ENCODE results near the gene CD58.

Gene CD58

GRCh38 chr1:116491700-116492357 is 79.0 kb downstream of the CD58 start:
- Histone ChIP-seq H3K9me3 (ENCODE audit: control insufficient read depth, insufficient read depth, low read length) (no peaks in the 10 kb centered on the region), H3K36me3 (ENCODE audit: control insufficient read depth, insufficient read depth, low read length) (no peaks in the 10 kb centered on the region), H3K27me3 (ENCODE audit: control insufficient read depth, insufficient read depth, low read length) (no peaks in the 10 kb centered on the region), H3K4me1 (ENCODE audit: control insufficient read depth, insufficient read depth, low read length) (no peaks in the 10 kb centered on the region), H3K27ac (ENCODE audit: low read length) (no peak overlapping the region), H3K4me3 (ENCODE audit: low read length) (no peak overlapping the region)
- WGBS (ENCODE audit: insufficient coverage, insufficient read length): no CpG with 5 or more reads among the region's 5 CpGs
- DNase-seq (ENCODE audit: low read depth, low spot score): no peak

- Histone ChIP-seq H3K4me3 (ENCODE audit: low read length) (no peak overlapping the region), H3K9me3 (ENCODE audit: control insufficient read depth, insufficient read depth, low read length) (no peaks in the 10 kb centered on the region), H3K27me3 (ENCODE audit: control insufficient read depth, insufficient read depth, low read length) (no peaks in the 10 kb centered on the region), H3K27ac (ENCODE audit: low read length) (no peak overlapping the region), H3K36me3 (ENCODE audit: control insufficient read depth, insufficient read depth, low read length) (no peaks in the 10 kb centered on the region), H3K4me1 (ENCODE audit: control insufficient read depth, insufficient read depth, low read length) (no peaks in the 10 kb centered on the region)
- no CpG with 5 or more reads among the region's 3 CpGs for WGBS (ENCODE audit: insufficient coverage, insufficient read length)
- no peak for DNase-seq (ENCODE audit: low read depth, low spot score)
Measured at GRCh38 chr1:116490588-116490987, 80.2 kb downstream of the CD58 start.

GRCh38 chr1:116489231-116489697 is 81.6 kb downstream of the CD58 start:
- H3K36me3 ChIP-seq (ENCODE audit: control insufficient read depth, insufficient read depth, low read length): no peaks in the 10 kb centered on the region
- H3K27ac ChIP-seq (ENCODE audit: low read length): no peak overlapping the region
- no peaks in the 10 kb centered on the region for H3K27me3 ChIP-seq (ENCODE audit: control insufficient read depth, insufficient read depth, low read length)
- H3K4me3 ChIP-seq (ENCODE audit: low read length): no peak overlapping the region
- H3K9me3 ChIP-seq (ENCODE audit: control insufficient read depth, insufficient read depth, low read length): no peaks in the 10 kb centered on the region
- no peak for DNase-seq (ENCODE audit: low read depth, low spot score)
- no CpG with 5 or more reads among the region's 5 CpGs for WGBS (ENCODE audit: insufficient coverage, insufficient read length)
- no peaks in the 10 kb centered on the region for H3K4me1 ChIP-seq (ENCODE audit: control insufficient read depth, insufficient read depth, low read length)

DNA sequence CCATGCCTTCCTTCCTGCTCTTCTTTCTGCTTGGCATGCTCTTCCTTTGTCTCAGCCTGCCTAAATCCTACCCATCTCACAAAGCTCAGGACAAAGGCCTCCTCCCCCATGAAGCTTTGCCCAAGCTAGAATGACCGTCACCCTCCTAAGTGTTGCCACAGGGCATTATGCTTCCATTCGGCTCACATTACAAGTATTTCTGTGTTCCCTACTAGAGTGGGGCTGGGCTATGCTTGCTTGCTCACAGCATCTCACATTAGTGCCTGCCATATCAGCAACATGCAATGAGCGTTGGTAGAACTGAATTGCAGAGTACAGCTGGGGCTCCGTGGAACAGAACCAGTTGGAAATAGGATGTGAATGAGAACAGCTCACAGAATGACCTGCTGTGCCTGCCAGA is 82.8 kb downstream of the CD58 start:
- H3K9me3 ChIP-seq (ENCODE audit: control insufficient read depth, insufficient read depth, low read length): no peaks in the 10 kb centered on the region
- no CpG with 5 or more reads among the region's 4 CpGs for WGBS (ENCODE audit: insufficient coverage, insufficient read length)
- DNase-seq (ENCODE audit: low read depth, low spot score): no peak
- H3K27ac ChIP-seq (ENCODE audit: low read length): no peak overlapping the region
- no peaks in the 10 kb centered on the region for H3K36me3 ChIP-seq (ENCODE audit: control insufficient read depth, insufficient read depth, low read length)
- no peaks in the 10 kb centered on the region for H3K4me1 ChIP-seq (ENCODE audit: control insufficient read depth, insufficient read depth, low read length)
- H3K27me3 ChIP-seq (ENCODE audit: control insufficient read depth, insufficient read depth, low read length): no peaks in the 10 kb centered on the region
- no peak overlapping the region for H3K4me3 ChIP-seq (ENCODE audit: low read length)

DNA sequence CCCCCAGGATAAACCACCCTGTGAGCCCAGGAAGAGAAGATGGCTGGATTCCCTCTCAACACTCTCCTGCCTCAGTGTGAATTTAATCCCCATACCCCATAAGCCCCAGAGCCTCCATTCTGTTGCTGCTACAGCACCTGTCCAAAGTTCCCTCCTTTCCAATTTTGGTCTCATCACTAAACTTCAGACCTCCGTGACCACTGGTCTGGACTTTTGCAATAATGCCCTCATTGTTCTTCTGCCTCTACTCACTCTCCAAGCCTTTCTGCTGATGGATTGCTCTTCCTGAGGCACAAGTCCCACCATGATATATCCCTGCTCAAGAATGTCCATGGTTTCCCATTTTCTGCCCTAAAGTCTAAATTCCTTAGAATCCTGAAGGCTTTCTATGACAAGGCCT is 83.2 kb downstream of the CD58 start:
- no peaks in the 10 kb centered on the region for H3K9me3 ChIP-seq (ENCODE audit: control insufficient read depth, insufficient read depth, low read length)
- no peaks in the 10 kb centered on the region for H3K36me3 ChIP-seq (ENCODE audit: control insufficient read depth, insufficient read depth, low read length)
- no peaks in the 10 kb centered on the region for H3K27me3 ChIP-seq (ENCODE audit: control insufficient read depth, insufficient read depth, low read length)
- DNase-seq (ENCODE audit: low read depth, low spot score): no peak
- H3K27ac ChIP-seq (ENCODE audit: low read length): no peak overlapping the region
- WGBS (ENCODE audit: insufficient coverage, insufficient read length): no CpG with 5 or more reads among the region's 1 CpG
- H3K4me3 ChIP-seq (ENCODE audit: low read length): no peak overlapping the region
- H3K4me1 ChIP-seq (ENCODE audit: control insufficient read depth, insufficient read depth, low read length): no peaks in the 10 kb centered on the region

- Histone ChIP-seq H3K4me1 (ENCODE audit: control insufficient read depth, insufficient read depth, low read length) (no peaks in the 10 kb centered on the region), H3K27ac (ENCODE audit: low read length) (no peak overlapping the region), H3K9me3 (ENCODE audit: control insufficient read depth, insufficient read depth, low read length) (no peaks in the 10 kb centered on the region), H3K27me3 (ENCODE audit: control insufficient read depth, insufficient read depth, low read length) (no peaks in the 10 kb centered on the region), H3K36me3 (ENCODE audit: control insufficient read depth, insufficient read depth, low read length) (no peaks in the 10 kb centered on the region), H3K4me3 (ENCODE audit: low read length) (no peak overlapping the region)
- DNase-seq (ENCODE audit: low read depth, low spot score): no peak
Measured at GRCh38 chr1:116487031-116487430, 83.8 kb downstream of the CD58 start.

GRCh38 chr1:116486424-116486823 is 84.4 kb downstream of the CD58 start:
- Histone ChIP-seq H3K9me3 (ENCODE audit: control insufficient read depth, insufficient read depth, low read length) (no peaks in the 10 kb centered on the region), H3K27me3 (ENCODE audit: control insufficient read depth, insufficient read depth, low read length) (no peaks in the 10 kb centered on the region), H3K4me1 (ENCODE audit: control insufficient read depth, insufficient read depth, low read length) (no peaks in the 10 kb centered on the region), H3K27ac (ENCODE audit: low read length) (no peak overlapping the region), H3K4me3 (ENCODE audit: low read length) (no peak overlapping the region), H3K36me3 (ENCODE audit: control insufficient read depth, insufficient read depth, low read length) (no peaks in the 10 kb centered on the region)
- no CpG with 5 or more reads among the region's 3 CpGs for WGBS (ENCODE audit: insufficient coverage, insufficient read length)
- no peak for DNase-seq (ENCODE audit: low read depth, low spot score)

- DNase-seq (ENCODE audit: low read depth, low spot score): no peak
- no peaks in the 10 kb centered on the region for H3K9me3 ChIP-seq (ENCODE audit: control insufficient read depth, insufficient read depth, low read length)
- H3K36me3 ChIP-seq (ENCODE audit: control insufficient read depth, insufficient read depth, low read length): no peaks in the 10 kb centered on the region
- H3K4me3 ChIP-seq (ENCODE audit: low read length): no peak overlapping the region
- H3K4me1 ChIP-seq (ENCODE audit: control insufficient read depth, insufficient read depth, low read length): no peaks in the 10 kb centered on the region
- H3K27ac ChIP-seq (ENCODE audit: low read length): no peak overlapping the region
- no peaks in the 10 kb centered on the region for H3K27me3 ChIP-seq (ENCODE audit: control insufficient read depth, insufficient read depth, low read length)
- no CpG with 5 or more reads among the region's 2 CpGs for WGBS (ENCODE audit: insufficient coverage, insufficient read length)
Measured at GRCh38 chr1:116485976-116486375, 84.8 kb downstream of the CD58 start.

DNA sequence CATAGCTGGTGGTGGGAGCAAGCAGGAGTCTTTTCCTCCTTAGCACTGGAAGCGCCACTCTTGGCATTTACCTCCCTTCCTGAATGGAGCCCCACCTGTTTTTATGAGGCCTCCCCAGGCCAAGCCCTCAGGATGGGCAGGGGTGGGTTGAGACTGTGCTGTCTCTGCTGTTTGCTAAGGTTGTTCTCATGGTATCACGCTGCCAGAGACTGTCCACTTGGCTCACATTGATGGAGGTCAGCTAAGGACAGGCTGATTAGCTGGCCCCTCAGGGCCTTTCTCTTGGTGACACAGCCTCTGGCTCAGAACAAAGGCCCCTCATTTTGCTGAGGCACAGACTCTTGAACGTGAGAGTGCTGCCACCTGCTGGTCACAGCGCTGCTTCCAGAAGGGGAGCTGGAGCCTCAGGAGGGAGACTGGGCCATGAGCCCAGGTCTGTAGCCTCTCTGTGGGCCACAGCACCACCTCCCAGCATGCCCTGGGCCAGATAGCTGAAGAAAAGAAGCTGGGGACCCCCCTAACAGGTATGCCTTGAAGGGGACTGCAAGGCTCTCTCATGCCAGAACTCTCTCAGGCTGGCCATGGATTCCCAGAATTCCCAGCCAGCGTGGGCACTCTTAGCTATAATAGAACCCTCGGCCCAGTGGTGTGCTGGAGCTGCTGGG is 85.6 kb downstream of the CD58 start:
- WGBS (ENCODE audit: insufficient coverage, insufficient read length): no CpG with 5 or more reads among the region's 6 CpGs
- H3K9me3 ChIP-seq (ENCODE audit: control insufficient read depth, insufficient read depth, low read length): no peaks in the 10 kb centered on the region
- peak; percentile 90 for DNase-seq (ENCODE audit: low read depth, low spot score)
- no peak overlapping the region for H3K27ac ChIP-seq (ENCODE audit: low read length)
- no peaks in the 10 kb centered on the region for H3K4me1 ChIP-seq (ENCODE audit: control insufficient read depth, insufficient read depth, low read length)
- no peaks in the 10 kb centered on the region for H3K36me3 ChIP-seq (ENCODE audit: control insufficient read depth, insufficient read depth, low read length)
- no peak overlapping the region for H3K4me3 ChIP-seq (ENCODE audit: low read length)
- H3K27me3 ChIP-seq (ENCODE audit: control insufficient read depth, insufficient read depth, low read length): no peaks in the 10 kb centered on the region

- DNase-seq (ENCODE audit: low read depth, low spot score): no peak
- H3K4me3 ChIP-seq (ENCODE audit: low read length): no peak overlapping the region
- no peak overlapping the region for H3K27ac ChIP-seq (ENCODE audit: low read length)
- WGBS (ENCODE audit: insufficient coverage, insufficient read length): no CpG with 5 or more reads among the region's 11 CpGs
- H3K4me1 ChIP-seq (ENCODE audit: control insufficient read depth, insufficient read depth, low read length): peaks cover under 1% of the 10 kb centered on the region; the same call in 1 of the 2 replicates
- no peaks in the 10 kb centered on the region for H3K27me3 ChIP-seq (ENCODE audit: control insufficient read depth, insufficient read depth, low read length)
- H3K36me3 ChIP-seq (ENCODE audit: control insufficient read depth, insufficient read depth, low read length): no peaks in the 10 kb centered on the region
- no peaks in the 10 kb centered on the region for H3K9me3 ChIP-seq (ENCODE audit: control insufficient read depth, insufficient read depth, low read length)
Measured at GRCh38 chr1:116483481-116484309, 87.1 kb downstream of the CD58 start.

Measured in iPS DF 6.9 (cell line).